ENCODE measurements around the gene DNAJC5. TPM values are rescaled to one million over a fixed set of nuclear protein-coding genes. Genes with fewer than 3 reads are reported as not detected.

Gene DNAJC5
- total RNA-seq, 2 experiments from 2014 or later: 30.1 to 34.3 TPM

DNA sequence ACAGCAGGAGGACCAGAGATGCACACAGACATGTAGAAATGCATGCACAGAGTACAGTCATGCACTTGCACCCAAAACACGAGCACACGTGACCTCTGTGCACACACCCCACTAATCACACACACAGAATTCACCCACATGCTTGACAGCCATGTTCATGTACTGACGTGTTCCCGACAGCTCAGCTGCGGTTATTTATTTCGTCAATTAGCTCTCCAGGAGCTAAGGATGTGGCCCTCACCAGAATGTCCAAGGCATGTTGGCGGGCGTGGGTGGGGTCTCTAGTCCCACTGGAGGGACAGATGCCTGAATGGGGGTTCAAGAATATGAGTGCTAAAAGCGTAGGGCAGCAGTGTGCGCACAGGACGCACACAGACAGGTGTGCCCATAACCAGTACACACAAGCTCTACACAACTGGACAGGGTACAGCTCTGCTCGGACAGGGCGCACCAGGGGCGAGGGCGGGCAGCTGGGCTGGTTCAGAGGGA is 85.4 kb downstream of the DNAJC5 start:
- H3K9me3 Mint-ChIP-seq (ENCODE audit: low read depth): no peaks in the 10 kb centered on the region
- H3K36me3 Mint-ChIP-seq (ENCODE audit: low read depth): peaks cover 40% of the 10 kb centered on the region
- peak overlapping the region; percentile 97 for H3K4me3 Mint-ChIP-seq
- DNase-seq (peak; percentile 70), ATAC-seq (peak; percentile 47)
- intact Hi-C loops (cut with DNase I, micrococcal nuclease): loop anchor here (1.0 to 5.0 kb wide), 10 partner anchors 24 to 442 kb away; partner anchors contain the start of genes UCKL1 (in 2 of the 2), ARFRP1 (in 1 of the 2), GMEB2 (in 1 of the 2) and PCMTD2 (in 1 of the 2)
- H3K27ac Mint-ChIP-seq: peak overlapping the region; percentile 98
- peaks cover 61% of the 10 kb centered on the region for H3K4me1 Mint-ChIP-seq
- H3K27me3 Mint-ChIP-seq: no peaks in the 10 kb centered on the region
- POLR2A ChIA-PET: interaction anchor here (0.6 to 1.3 kb wide), 5 partner anchors 12 to 353 kb away, joined by 3 to 6 read pairs (median 4); partner anchors contain the start of genes GMEB2 and UCKL1
- CTCF ChIA-PET: interaction anchor here (0.7 to 2.5 kb wide), 17 partner anchors 11 to 305 kb away, joined by 3 to 32 read pairs (median 4); partner anchors contain the start of genes DNAJC5, OPRL1, RGS19 and TCEA2

DNA sequence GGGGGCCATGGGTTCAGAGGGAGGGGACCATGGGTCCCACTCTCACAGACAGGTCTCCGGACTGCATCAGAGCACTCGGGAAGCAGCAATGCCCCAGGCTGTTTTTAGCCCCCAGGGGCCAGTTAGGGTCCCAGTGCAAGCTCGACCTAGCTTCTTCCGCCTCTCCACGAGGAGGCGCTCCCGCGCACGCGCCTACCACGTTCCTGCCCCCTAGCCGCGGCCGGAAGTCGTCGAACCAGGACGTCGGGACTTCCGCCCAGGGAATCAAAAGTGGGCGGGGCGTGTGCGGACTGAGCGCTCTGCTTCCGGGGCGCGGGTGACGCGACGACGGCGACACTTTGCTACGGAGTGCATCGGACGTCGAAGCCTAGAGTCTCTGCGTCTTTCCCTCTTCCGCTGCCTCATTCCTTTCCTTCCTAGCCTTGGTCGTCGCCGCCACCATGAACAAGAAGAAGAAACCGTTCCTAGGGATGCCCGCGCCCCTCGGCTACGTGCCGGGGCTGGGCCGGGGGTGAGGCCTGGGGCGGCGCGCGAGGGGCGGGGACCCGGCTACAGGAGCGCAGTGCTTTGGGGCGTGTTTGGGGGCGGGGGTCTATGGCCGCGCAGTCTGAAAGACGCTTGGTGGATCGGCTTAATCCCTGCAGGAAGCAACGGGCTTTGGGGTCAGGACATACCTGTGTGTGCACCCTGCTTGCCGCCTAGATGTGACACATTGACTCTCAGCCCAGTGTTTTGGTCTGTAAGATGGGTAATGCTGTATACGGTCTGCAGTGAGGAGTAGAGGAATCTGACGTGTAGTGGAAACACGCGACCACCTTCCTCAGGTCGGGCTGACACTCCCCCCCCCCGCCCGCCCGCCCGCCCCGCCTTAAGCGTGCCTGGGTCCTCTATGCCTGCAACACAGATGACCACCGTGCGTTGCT is 86.1 kb downstream of the DNAJC5 start, which contains the start of gene PRPF6:
TSS of gene PRPF6 (plus strand) at position 327 of the 923 bp plus-strand sequence. CDS start at position 441, 114 bp downstream.
- intact Hi-C loops (cut with DNase I, micrococcal nuclease): loop anchor here (1.0 to 5.0 kb wide), 17 partner anchors 25 to 461 kb away; partner anchors contain the start of genes TPD52L2 (in 2 of the 2), UCKL1 (in 2 of the 2), ARFRP1 (in 1 of the 2) and GMEB2 (in 1 of the 2)
- ATAC-seq (peak; percentile 47), DNase-seq (peak; percentile 98)
- CTCF ChIA-PET: interaction anchor here (0.7 to 2.5 kb wide), 21 partner anchors 10 to 305 kb away, joined by 3 to 32 read pairs (median 3); partner anchors contain the start of genes DNAJC5, OPRL1, RGS19 and TCEA2
- Mint-ChIP-seq H3K27me3 (no peaks in the 10 kb centered on the region), H3K27ac (peak within 1 kb of the TSS; percentile 98), H3K4me3 (peak within 1 kb of the TSS; percentile 97), H3K4me1 (peaks cover 59% of the 10 kb centered on the region), H3K36me3 (ENCODE audit: low read depth) (peaks cover 45% of the 10 kb centered on the region), H3K9me3 (ENCODE audit: low read depth) (no peaks in the 10 kb centered on the region)
- POLR2A ChIA-PET: interaction anchor here (0.6 to 1.3 kb wide), 5 partner anchors 13 to 354 kb away, joined by 3 to 6 read pairs (median 4); partner anchors contain the start of genes GMEB2 and UCKL1

DNA sequence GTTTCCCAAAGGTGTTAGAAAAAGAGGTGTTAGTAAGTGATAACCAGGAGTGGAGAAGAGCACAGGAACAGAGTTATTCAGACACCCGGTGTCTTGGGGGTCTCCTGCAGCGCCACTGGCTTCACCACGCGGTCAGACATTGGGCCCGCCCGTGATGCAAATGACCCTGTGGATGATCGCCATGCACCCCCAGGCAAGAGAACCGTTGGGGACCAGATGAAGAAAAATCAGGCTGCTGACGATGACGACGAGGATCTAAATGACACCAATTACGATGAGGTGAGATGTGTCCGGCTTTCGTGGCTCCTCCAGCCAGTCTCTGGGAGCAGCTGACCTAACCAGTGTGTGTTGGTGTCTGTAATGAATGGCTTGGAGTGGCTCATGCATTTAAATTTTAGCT is 88.0 kb downstream of the DNAJC5 start:
- DNase-seq (no peak), ATAC-seq (no peak)
- POLR2A ChIA-PET: interaction anchor here (0.6 to 0.7 kb wide), 3 partner anchors 30 to 464 kb away, joined by 3 to 5 read pairs (median 4); no protein-coding TSS in a partner anchor
- H3K27ac Mint-ChIP-seq: peak overlapping the region; percentile 16
- peak overlapping the region; percentile 97 for H3K4me3 Mint-ChIP-seq
- CTCF ChIA-PET: interaction anchor here (0.6 to 1.4 kb wide), 5 partner anchors 17 to 438 kb away, joined by 3 to 4 read pairs (median 3); no protein-coding TSS in a partner anchor
- H3K27me3 Mint-ChIP-seq: no peaks in the 10 kb centered on the region
- intact Hi-C loops (cut with DNase I, micrococcal nuclease): loop anchor here (5.0 kb wide), 2 partner anchors 74 to 274 kb away; partner anchors contain the start of gene PCMTD2 (in 1 of the 2)
- H3K4me1 Mint-ChIP-seq: peaks cover 40% of the 10 kb centered on the region
- peaks cover 32% of the 10 kb centered on the region for H3K36me3 Mint-ChIP-seq (ENCODE audit: low read depth)
- H3K9me3 Mint-ChIP-seq (ENCODE audit: low read depth): no peaks in the 10 kb centered on the region

Small RNAs within 50 kb of the gene (microRNA-seq; reads per million reads assigned to microRNA genes)
- 4.2 reads per million, percentile 10 among the genes with 10 or more reads in this experiment for gene MIR1914 (ENCODE audit: borderline replicate concordance)
- not detected for gene MIR647 (ENCODE audit: borderline replicate concordance)
- not detected for gene MIR941-1 (ENCODE audit: borderline replicate concordance)
- not detected for gene MIR941-2 (ENCODE audit: borderline replicate concordance)
- gene MIR941-3 (ENCODE audit: borderline replicate concordance): not detected
- gene MIR941-4 (ENCODE audit: borderline replicate concordance): not detected
- not detected for gene MIR941-5 (ENCODE audit: borderline replicate concordance)

Other genes with a start within 250 kb of the DNAJC5 start
- gene STMN3, start 241.7 kb upstream of the DNAJC5 start, total RNA-seq: 10 to 100 TPM; 15.4 to 17.6 TPM
- 10 to 100 TPM; 44.5 to 44.7 TPM for gene RTEL1, start 236.8 kb upstream of the DNAJC5 start, total RNA-seq
- gene TNFRSF6B, start 198.5 kb upstream of the DNAJC5 start, total RNA-seq: 1 to 10 TPM in 1 of 2 experiments, under 1 TPM in 1; 0.21 to 1.7 TPM
- gene ARFRP1, start 187.2 kb upstream of the DNAJC5 start, total RNA-seq: 10 to 100 TPM; 36.4 to 52.0 TPM
- 10 to 100 TPM; 15.3 to 21.9 TPM for gene ZGPAT, start 187.1 kb upstream of the DNAJC5 start, total RNA-seq
- gene LIME1, start 158.5 kb upstream of the DNAJC5 start, total RNA-seq: 10 to 100 TPM in 1 of 2 experiments, 1 to 10 TPM in 1; 7.3 to 10.2 TPM
- 10 to 100 TPM; 30.9 to 34.9 TPM for gene SLC2A4RG, start 155.3 kb upstream of the DNAJC5 start, total RNA-seq
- 1 to 10 TPM in 1 of 2 experiments, under 1 TPM in 1; 0.88 to 1.3 TPM for gene ZBTB46, start 63.9 kb upstream of the DNAJC5 start, total RNA-seq
- under 1 TPM; 0.11 to 0.16 TPM for gene ABHD16B, start 33.6 kb upstream of the DNAJC5 start, total RNA-seq
- 10 to 100 TPM; 54.0 to 56.3 TPM for gene TPD52L2, start 29.9 kb upstream of the DNAJC5 start, total RNA-seq
- gene UCKL1, start 61.3 kb downstream of the DNAJC5 start, total RNA-seq: 10 to 100 TPM; 28.3 to 32.2 TPM
- 10 to 100 TPM; 12.6 to 13.1 TPM for gene ZNF512B, start 74.8 kb downstream of the DNAJC5 start, total RNA-seq
- 10 to 100 TPM; 25.4 to 30.7 TPM for gene SAMD10, start 84.5 kb downstream of the DNAJC5 start, total RNA-seq
- 10 to 100 TPM; 60.5 to 67.0 TPM for gene PRPF6, start 86.0 kb downstream of the DNAJC5 start, total RNA-seq
- 1 to 10 TPM; 2.3 to 3.3 TPM for gene C20orf204, start 141.1 kb downstream of the DNAJC5 start, total RNA-seq
- gene SOX18, start 154.5 kb downstream of the DNAJC5 start, total RNA-seq: not detected
- 10 to 100 TPM; 40.6 to 50.0 TPM for gene TCEA2, start 168.1 kb downstream of the DNAJC5 start, total RNA-seq
- 10 to 100 TPM; 39.6 to 40.2 TPM for gene RGS19, start 184.4 kb downstream of the DNAJC5 start, total RNA-seq
- under 1 TPM; 0.42 to 0.50 TPM for gene OPRL1, start 185.0 kb downstream of the DNAJC5 start, total RNA-seq
- under 1 TPM; 0.30 to 0.46 TPM for gene LKAAEAR1, start 189.3 kb downstream of the DNAJC5 start, total RNA-seq
- not detected for gene NPBWR2, start 212.4 kb downstream of the DNAJC5 start, total RNA-seq

Measured in activated CD4-positive, alpha-beta T cell treated with anti-CD3 and anti-CD28 coated beads for 36 hours (primary cell).